SK-N-SH (cell line): ENCODE measurements around the gene PCBP4. TPM values are rescaled to one million over a fixed set of nuclear protein-coding genes. Genes with fewer than 3 reads are reported as not detected.

Source experiments
- CTCF ChIA-PET: fragments of 300-600, 350-600 bp; formaldehyde crosslinking; extraction: SDS; loops from one replicate; lab custom pipeline; 2021; lab: Yijun Ruan, JAX
- POLR2A ChIA-PET: fragments of 350-600 bp; sonication (Branson Sonifier 250); formaldehyde crosslinking; extraction: SDS; loops from one replicate; lab custom pipeline; 2020; ENCODE audit warnings: antibody characterized with exemption, inconsistent platforms; lab: Yijun Ruan, JAX
- DNase-seq: peaks from one replicate; pipeline ENCODE4 v3.0.0; 2012
- H2AFZ ChIP-seq: fragments of 200-600 bp; sonication (generic); 2 replicates; pipeline ENCODE4 v1.8.1; 2016; ENCODE audit warnings: antibody characterized with exemption, mild to moderate bottlenecking, low read depth
- H3F3A ChIP-seq: fragments of 200-600 bp; sonication (generic); replicated peaks from 2 replicates; pipeline ENCODE3; 2016; ENCODE audit warnings: antibody characterized with exemption, mild to moderate bottlenecking; ENCODE audit not compliant: insufficient read depth
- H3K27ac ChIP-seq, 2 experiments: fragments of 200-500 bp in 1 of 2; fragments of 200-600 bp in 1 of 2; sonication (Bioruptor generic) in 1 of 2; sonication (generic), shearing (Covaris generic) in 1 of 2; 2 replicates each; pipeline versions ENCODE4 v1.5.1 to v1.6.1; 2014 to 2016; ENCODE audit warnings: low read depth in 2 of 2, inconsistent platforms in 1 of 2, low read length in 1 of 2, mild to moderate bottlenecking in 1 of 2, mixed read lengths in 1 of 2
- H3K27me3 ChIP-seq: fragments of 200-600 bp; sonication (generic), shearing (Covaris generic); 2 replicates; pipeline ENCODE4 v1.6.1; 2016; ENCODE audit warnings: mixed run types; ENCODE audit not compliant: insufficient read depth
- H3K36me3 ChIP-seq, 2 experiments: fragments of 200-500 bp in 1 of 2; fragments of 200-600 bp in 1 of 2; sonication (Bioruptor generic) in 1 of 2; sonication (generic) in 1 of 2; replicated peaks in 1 of 2; 2 replicates each; pipeline versions ENCODE3 to v1.5.1; 2014 to 2016; ENCODE audit warnings: low read length in 1 of 2, mild to moderate bottlenecking in 1 of 2; ENCODE audit not compliant: insufficient read depth in 2 of 2, control insufficient read depth in 1 of 2
- H3K4me1 ChIP-seq, 2 experiments: fragments of 200-500 bp in 1 of 2; fragments of 200-600 bp in 1 of 2; sonication (Bioruptor generic) in 1 of 2; sonication (generic), shearing (Covaris generic) in 1 of 2; 2 replicates each; pipeline versions ENCODE4 v1.5.1 to v1.6.1; 2014 to 2016; ENCODE audit warnings: low read depth in 1 of 2, low read length in 1 of 2, mixed run types in 1 of 2; ENCODE audit not compliant: insufficient read depth in 2 of 2, control insufficient read depth in 1 of 2
- H3K4me2 ChIP-seq: fragments of 200-600 bp; sonication (generic), shearing (Covaris generic); 2 replicates; pipeline ENCODE4 v1.6.1; 2017; ENCODE audit warnings: mixed run types
- H3K4me3 ChIP-seq, 2 experiments: fragments of 200-500 bp in 1 of 2; fragments of 200-600 bp in 1 of 2; sonication (Bioruptor generic) in 1 of 2; sonication (generic), shearing (Covaris generic) in 1 of 2; 2 replicates each; pipeline versions ENCODE4 v1.5.1 to v1.8.1; 2014 to 2016; ENCODE audit warnings: low read depth in 2 of 2, inconsistent platforms in 1 of 2, low read length in 1 of 2, mild to moderate bottlenecking in 1 of 2, mixed read lengths in 1 of 2, moderate library complexity in 1 of 2
- H3K79me2 ChIP-seq: fragments of 200-600 bp; sonication (generic); 2 replicates; pipeline ENCODE4 v1.8.1; 2017; ENCODE audit warnings: mild to moderate bottlenecking; ENCODE audit not compliant: insufficient read depth
- H3K9ac ChIP-seq: fragments of 200-600 bp; sonication (generic); 2 replicates; pipeline ENCODE4 v1.6.1; 2017; ENCODE audit warnings: mixed run types
- H3K9me2 ChIP-seq: fragments of 200-600 bp; sonication (generic); 2 replicates; pipeline ENCODE4 v1.6.1; 2017; ENCODE audit warnings: mixed run types
- H3K9me3 ChIP-seq: fragments of 200-600 bp; sonication (generic); 2 replicates; pipeline ENCODE4 v1.6.1; 2017; ENCODE audit warnings: mixed run types, mild to moderate bottlenecking, moderate library complexity
- H4K20me1 ChIP-seq: fragments of 200-600 bp; sonication (generic); 2 replicates; pipeline ENCODE4 v1.6.1; 2017; ENCODE audit warnings: mild to moderate bottlenecking, mixed run types; ENCODE audit not compliant: insufficient read depth
- CHD2 ChIP-seq: fragments of 150-350 bp; IDR thresholded peaks from 2 replicates; pipeline ENCODE4 v1.6.1; 2018; ENCODE audit warnings: low read length; ENCODE audit not compliant: partially characterized antibody
- ELF1 ChIP-seq: IDR thresholded peaks from 2 replicates; pipeline ENCODE4 v1.4.0; 2012
- EP300 ChIP-seq, 2 experiments: IDR thresholded peaks; 2 replicates each; pipeline versions ENCODE4 v1.4.0 to v1.6.1; 2012; ENCODE audit warnings: borderline replicate concordance in 1 of 2, low read depth in 1 of 2, low read length in 1 of 2
- EZH2phosphoT487 ChIP-seq: fragments of 200-600 bp; sonication (generic); IDR thresholded peaks from 2 replicates; pipeline ENCODE4 v1.6.1; 2017; ENCODE audit warnings: low read depth, mixed run types, mild to moderate bottlenecking, antibody characterized with exemption, moderate library complexity, borderline replicate concordance
- FOSL2 ChIP-seq: IDR thresholded peaks from 2 replicates; pipeline ENCODE4 v1.4.0; 2012; ENCODE audit warnings: low read depth, mild to moderate bottlenecking, moderate library complexity, borderline replicate concordance
- GATA2 ChIP-seq: sonication (generic); formaldehyde crosslinking; IDR thresholded peaks from 2 replicates; pipeline ENCODE4 v1.5.0; 2020; ENCODE audit warnings: mild to moderate bottlenecking, missing genetic modification reagents
- JUND ChIP-seq: IDR thresholded peaks from 2 replicates; pipeline ENCODE4 v1.4.0; 2012
- NRF1 ChIP-seq: IDR thresholded peaks from 2 replicates; pipeline ENCODE4 v1.6.1; 2012; ENCODE audit warnings: low read depth, mild to moderate bottlenecking, low read length
- RFX5 ChIP-seq: IDR thresholded peaks from 2 replicates; pipeline ENCODE4 v1.6.1; 2012; ENCODE audit warnings: mild to moderate bottlenecking, improper control_type of control experiment, low read length
- SIN3A ChIP-seq: IDR thresholded peaks from 2 replicates; pipeline ENCODE4 v1.6.1; 2012; ENCODE audit warnings: low read depth, mild to moderate bottlenecking, low read length, moderate library complexity, borderline replicate concordance
- SMC3 ChIP-seq: IDR thresholded peaks from 2 replicates; pipeline ENCODE4 v1.6.1; 2012; ENCODE audit warnings: low read depth, low read length, improper control_type of control experiment
- TCF12 ChIP-seq: IDR thresholded peaks from 2 replicates; pipeline ENCODE4 v1.4.0; 2012
- WGBS: methylation state at CpG from one replicate; pipeline ENCODE4 v1.1.6; 2017; ENCODE audit warnings: low lambda C conversion rate; 5-methylcytosine and 5-hydroxymethylcytosine counted together
- polyA plus RNA-seq, 3 experiments: library from polyadenylated mRNA; depleted of rRNA; stranded (reverse); fragments of >200 nt; gene quantifications; 2 replicates each; pipeline ENCODE4 v1.2.3, GENCODE V29; 2012
- TF ChIP-seq, protein P1 (sequence below): IDR thresholded peaks from 2 replicates; pipeline ENCODE4 v1.4.0; 2012; ENCODE audit warnings: low read depth, borderline replicate concordance
- TF ChIP-seq, protein P2 (sequence below): IDR thresholded peaks from 2 replicates; pipeline ENCODE4 v1.4.0; 2012; ENCODE audit warnings: low read depth, borderline replicate concordance

PCBP4 gene
- polyA plus RNA-seq, 1 of the 3 experiments (the other 2 are of a cell fraction) = 97.4 TPM

- peaks cover 11 to 18% of the 10 kb centered on the region in 2 experiments; a peak in 3 of 4 replicates for H3K4me1 ChIP-seq
- no peak for TF ChIP-seq RFX5
- TF ChIP-seq TCF12 = no peak
- TF ChIP-seq, protein P1, sequence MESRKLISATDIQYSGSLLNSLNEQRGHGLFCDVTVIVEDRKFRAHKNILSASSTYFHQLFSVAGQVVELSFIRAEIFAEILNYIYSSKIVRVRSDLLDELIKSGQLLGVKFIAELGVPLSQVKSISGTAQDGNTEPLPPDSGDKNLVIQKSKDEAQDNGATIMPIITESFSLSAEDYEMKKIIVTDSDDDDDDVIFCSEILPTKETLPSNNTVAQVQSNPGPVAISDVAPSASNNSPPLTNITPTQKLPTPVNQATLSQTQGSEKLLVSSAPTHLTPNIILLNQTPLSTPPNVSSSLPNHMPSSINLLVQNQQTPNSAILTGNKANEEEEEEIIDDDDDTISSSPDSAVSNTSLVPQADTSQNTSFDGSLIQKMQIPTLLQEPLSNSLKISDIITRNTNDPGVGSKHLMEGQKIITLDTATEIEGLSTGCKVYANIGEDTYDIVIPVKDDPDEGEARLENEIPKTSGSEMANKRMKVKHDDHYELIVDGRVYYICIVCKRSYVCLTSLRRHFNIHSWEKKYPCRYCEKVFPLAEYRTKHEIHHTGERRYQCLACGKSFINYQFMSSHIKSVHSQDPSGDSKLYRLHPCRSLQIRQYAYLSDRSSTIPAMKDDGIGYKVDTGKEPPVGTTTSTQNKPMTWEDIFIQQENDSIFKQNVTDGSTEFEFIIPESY = no peak
- no peak for TF ChIP-seq EP300 (IDR thresholded peaks at IDR 0.05; ENCODE audit: borderline replicate concordance in 1 of 2, low read depth in 1 of 2, low read length in 1 of 2)
- no peak for TF ChIP-seq JUND
- TF ChIP-seq GATA2 (CRISPR knock-in tag) = no peak
- TF ChIP-seq, protein P2, sequence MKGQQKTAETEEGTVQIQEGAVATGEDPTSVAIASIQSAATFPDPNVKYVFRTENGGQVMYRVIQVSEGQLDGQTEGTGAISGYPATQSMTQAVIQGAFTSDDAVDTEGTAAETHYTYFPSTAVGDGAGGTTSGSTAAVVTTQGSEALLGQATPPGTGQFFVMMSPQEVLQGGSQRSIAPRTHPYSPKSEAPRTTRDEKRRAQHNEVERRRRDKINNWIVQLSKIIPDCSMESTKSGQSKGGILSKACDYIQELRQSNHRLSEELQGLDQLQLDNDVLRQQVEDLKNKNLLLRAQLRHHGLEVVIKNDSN = no peak
- TF ChIP-seq SMC3 = no peak
- no peaks in the 10 kb centered on the region for H3K9me2 ChIP-seq
- H3K4me2 ChIP-seq = peak overlapping the region; percentile 95
- H3K9ac ChIP-seq = peak overlapping the region; percentile 85
- peaks cover 33% of the 10 kb centered on the region for H3K79me2 ChIP-seq
- H3K36me3 ChIP-seq = peaks cover 0 to 26% of the 10 kb centered on the region in 2 experiments
- H3K27me3 ChIP-seq = no peaks in the 10 kb centered on the region
- ChIA-PET POLR2A (interaction anchor here (0.7 to 2.3 kb wide), 7 partner anchors 27 to 60 kb away, joined by 3 to 19 read pairs (median 9); partner anchors contain the start of genes ABHD14B, PCBP4 and RPL29), CTCF (interaction anchor here (0.6 to 5.3 kb wide), 20 partner anchors 9 to 279 kb away, joined by 3 to 80 read pairs (median 8); partner anchors contain the start of genes ABHD14A, ABHD14B, ACY1 and GPR62)
- DNase-seq = no peak
- 0 out of 2 replicates have a peak, but pooled peaks cover 6% of the 10 kb centered on the region for H4K20me1 ChIP-seq
- H3F3A ChIP-seq = no peaks in the 10 kb centered on the region
- no peaks in the 10 kb centered on the region for H3K9me3 ChIP-seq
- H3K27ac ChIP-seq = peak overlapping the region in 1 of 2 experiments; percentile 29; a peak in 1 of 4 replicates
- WGBS = 0% methylated on average over 5 of the region's 20 CpGs
- no peak overlapping the region; the same call in 1 of the 2 replicates for H2AFZ ChIP-seq
- peak overlapping the region; percentile 85 to 95 for H3K4me3 ChIP-seq
Measured at GRCh38 chr3:51941463-51941797, 25.8 kb downstream of the PCBP4 start.

DNA sequence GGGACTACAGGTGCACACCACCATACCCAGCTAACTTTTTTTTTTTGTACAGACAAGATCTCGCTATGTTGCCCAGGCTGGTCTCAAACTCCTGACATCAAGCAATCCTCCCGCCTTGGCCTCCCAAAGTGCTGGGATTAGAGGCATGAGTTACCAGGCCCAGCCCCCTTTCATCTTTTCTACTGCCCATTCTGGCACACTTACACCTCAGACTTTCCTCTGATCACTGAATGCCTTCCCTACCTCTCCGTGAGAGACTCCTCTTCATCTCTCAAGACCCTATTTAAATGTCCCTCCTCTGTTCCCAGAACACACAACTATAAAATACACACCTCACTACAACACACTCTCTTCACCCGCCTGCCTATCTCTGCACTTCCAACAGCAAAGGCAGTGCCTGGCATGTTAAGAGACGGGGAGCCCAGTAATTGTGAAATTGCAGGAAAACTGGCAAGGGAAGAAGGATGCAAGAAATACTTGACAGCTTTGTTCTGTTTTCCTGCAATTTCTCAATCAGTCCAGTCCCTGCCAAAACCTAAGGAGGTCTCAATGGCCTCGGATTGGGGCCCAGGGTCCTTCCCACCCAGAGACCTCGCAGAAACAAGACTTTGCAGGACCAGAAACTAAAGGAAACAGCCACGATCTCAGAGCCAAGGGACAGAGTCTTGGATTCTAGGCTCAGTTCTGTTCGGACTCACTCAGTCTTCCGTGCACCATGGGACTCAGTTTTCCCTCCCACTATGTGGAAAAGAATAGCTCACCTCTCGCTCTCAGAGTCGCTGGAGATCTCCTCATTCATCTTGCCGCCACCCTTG lies 26.4 kb downstream of the PCBP4 start:
- H2AFZ ChIP-seq = no peak overlapping the region; the same call in 1 of the 2 replicates
- peak overlapping the region; percentile 85 for H3K9ac ChIP-seq
- no peak overlapping the region for H3K27ac ChIP-seq
- H3K4me2 ChIP-seq = peak overlapping the region; percentile 95
- no peak for TF ChIP-seq CHD2
- no peak for TF ChIP-seq RFX5
- no peak for TF ChIP-seq NRF1
- TF ChIP-seq EZH2phosphoT487 = no peak
- TF ChIP-seq FOSL2 = no peak
- TF ChIP-seq, protein P1 = no peak
- TF ChIP-seq GATA2 (CRISPR knock-in tag) = no peak
- no peak for TF ChIP-seq SIN3A
- TF ChIP-seq ELF1 = no peak
- H3K79me2 ChIP-seq = peaks cover 33% of the 10 kb centered on the region
- H3K36me3 ChIP-seq = peaks cover 0 to 32% of the 10 kb centered on the region in 2 experiments
- ChIA-PET CTCF (interaction anchor here (0.6 to 5.3 kb wide), 20 partner anchors 8 to 279 kb away, joined by 3 to 80 read pairs (median 8); partner anchors contain the start of genes ABHD14A, ABHD14B, ACY1 and GPR62), POLR2A (interaction anchor here (0.7 to 2.3 kb wide), 7 partner anchors 27 to 61 kb away, joined by 3 to 19 read pairs (median 9); partner anchors contain the start of genes ABHD14B, PCBP4 and RPL29)
- H3K9me2 ChIP-seq = no peaks in the 10 kb centered on the region
- H3F3A ChIP-seq = no peaks in the 10 kb centered on the region
- H3K4me1 ChIP-seq = peaks cover 11 to 18% of the 10 kb centered on the region in 2 experiments; a peak in 3 of 4 replicates
- peak overlapping the region; percentile 85 to 95 for H3K4me3 ChIP-seq
- 35% methylated on average over 11 of the region's 13 CpGs for WGBS
- DNase-seq = no peak
- H3K27me3 ChIP-seq = no peaks in the 10 kb centered on the region
- H3K9me3 ChIP-seq = no peaks in the 10 kb centered on the region
- H4K20me1 ChIP-seq = 0 out of 2 replicates have a peak, but pooled peaks cover 6% of the 10 kb centered on the region
